SK-N-SH treated with all-trans-retinoic acid at 6 μM for 48 hours (cell line): Measurements from ENCODE around the gene XRCC4.

Source experiments
- ATAC-seq: fragments of 200-7000 bp; cut with Tn5 transposase; 3 replicates; pipeline ENCODE4 v1.9.1; 2020; ENCODE audit warnings: mild to moderate bottlenecking, moderate library complexity
- BACH2 ChIP-seq: fragments of 250-450 bp; sonication (Bioruptor Pico); IDR thresholded peaks from 2 replicates; pipeline ENCODE4 v1.9.0; 2021; ENCODE audit warnings: mild to moderate bottlenecking, borderline replicate concordance
- CSDC2 ChIP-seq: fragments of 250-450 bp; sonication (Bioruptor Pico); IDR thresholded peaks from 2 replicates; pipeline ENCODE4 v1.5.0; 2020; ENCODE audit warnings: mild to moderate bottlenecking, moderate library complexity
- ESRRG ChIP-seq: fragments of 250-450 bp; sonication (Bioruptor Pico); IDR thresholded peaks from 2 replicates; pipeline ENCODE4 v1.6.1; 2021; ENCODE audit warnings: mild to moderate bottlenecking
- GLIS3 ChIP-seq: fragments of 250-450 bp; sonication (Bioruptor Pico); IDR thresholded peaks from 2 replicates; pipeline ENCODE4 v1.5.0; 2020; ENCODE audit warnings: mild to moderate bottlenecking, moderate library complexity
- ISL1 ChIP-seq: fragments of 250-450 bp; sonication (Bioruptor Pico); IDR thresholded peaks from 2 replicates; pipeline ENCODE4 v2.1.2; 2022; ENCODE audit warnings: mild to moderate bottlenecking, moderate library complexity
- OSR1 ChIP-seq: fragments of 250-450 bp; sonication (Bioruptor Pico); IDR thresholded peaks from 2 replicates; pipeline ENCODE4 v1.8.0; 2022; ENCODE audit warnings: moderate library complexity, mild to moderate bottlenecking, inconsistent platforms
- PPARA ChIP-seq: fragments of 250-450 bp; sonication (Bioruptor Pico); IDR thresholded peaks from 2 replicates; pipeline ENCODE4 v1.5.0; 2020; ENCODE audit warnings: mild to moderate bottlenecking, borderline replicate concordance
- RARB ChIP-seq: fragments of 250-450 bp; sonication (Bioruptor Pico); IDR thresholded peaks from 2 replicates; pipeline ENCODE4 v1.8.0; 2021; ENCODE audit warnings: mild to moderate bottlenecking, moderate library complexity
- SNAI2 ChIP-seq: fragments of 250-450 bp; sonication (Bioruptor Pico); IDR thresholded peaks from 2 replicates; pipeline ENCODE4 v1.5.0; 2020; ENCODE audit warnings: mild to moderate bottlenecking, moderate library complexity
- TCF4 ChIP-seq: fragments of 250-450 bp; sonication (Bioruptor Pico); IDR thresholded peaks from 2 replicates; pipeline ENCODE4 v1.8.0; 2021; ENCODE audit warnings: mild to moderate bottlenecking, moderate library complexity, borderline replicate concordance
- TOX ChIP-seq: fragments of 250-450 bp; sonication (Bioruptor Pico); IDR thresholded peaks from 2 replicates; pipeline ENCODE4 v1.8.0; 2021; ENCODE audit warnings: mild to moderate bottlenecking, moderate library complexity, borderline replicate concordance
- ZFP3 ChIP-seq: fragments of 250-450 bp; sonication (Bioruptor Pico); IDR thresholded peaks from 2 replicates; pipeline ENCODE4 v1.5.0; 2020; ENCODE audit warnings: mild to moderate bottlenecking, moderate library complexity
- ZFP30 ChIP-seq: fragments of 450-650 bp; formaldehyde crosslinking; IDR thresholded peaks from 2 replicates; pipeline ENCODE4 v1.5.0; 2022; ENCODE audit warnings: mild to moderate bottlenecking, moderate library complexity
- ZNF565 ChIP-seq: fragments of 450-650 bp; formaldehyde crosslinking; conservative IDR thresholded peaks from 2 replicates; pipeline ENCODE4 v1.5.0; 2020; ENCODE audit warnings: low read depth, mild to moderate bottlenecking, moderate library complexity
- ZNF70 ChIP-seq: fragments of 450-650 bp; formaldehyde crosslinking; IDR thresholded peaks from 2 replicates; pipeline ENCODE4 v1.5.0; 2020; ENCODE audit warnings: mild to moderate bottlenecking, moderate library complexity
- ZNF8 ChIP-seq: fragments of 450-650 bp; formaldehyde crosslinking; IDR thresholded peaks from 2 replicates; pipeline ENCODE4 v1.5.0; 2020; ENCODE audit warnings: mild to moderate bottlenecking, moderate library complexity
- TF ChIP-seq, protein P1 (sequence below): fragments of 250-450 bp; sonication (Bioruptor Pico); IDR thresholded peaks from 2 replicates; pipeline ENCODE4 v1.8.0; 2020; ENCODE audit warnings: mild to moderate bottlenecking, moderate library complexity, borderline replicate concordance
- TF ChIP-seq, protein P2 (sequence below): fragments of 250-450 bp; sonication (Bioruptor Pico); IDR thresholded peaks from 2 replicates; pipeline ENCODE4 v1.5.0; 2020; ENCODE audit warnings: mild to moderate bottlenecking, moderate library complexity
- TF ChIP-seq, protein P3 (sequence below): fragments of 250-450 bp; sonication (Bioruptor Pico); IDR thresholded peaks from 2 replicates; pipeline ENCODE4 v1.5.1; 2021; ENCODE audit warnings: mild to moderate bottlenecking, moderate library complexity
- TF ChIP-seq, protein P4 (sequence below): fragments of 250-450 bp; sonication (Bioruptor Pico); IDR thresholded peaks from 2 replicates; pipeline ENCODE4 v1.8.0; 2021; ENCODE audit warnings: low read depth, mild to moderate bottlenecking, moderate library complexity, borderline replicate concordance
- TF ChIP-seq, protein P5 (sequence below): fragments of 250-450 bp; sonication (Bioruptor Pico); IDR thresholded peaks from 2 replicates; pipeline ENCODE4 v1.5.1; 2020; ENCODE audit warnings: low read depth, mild to moderate bottlenecking, moderate library complexity

Gene XRCC4

DNA sequence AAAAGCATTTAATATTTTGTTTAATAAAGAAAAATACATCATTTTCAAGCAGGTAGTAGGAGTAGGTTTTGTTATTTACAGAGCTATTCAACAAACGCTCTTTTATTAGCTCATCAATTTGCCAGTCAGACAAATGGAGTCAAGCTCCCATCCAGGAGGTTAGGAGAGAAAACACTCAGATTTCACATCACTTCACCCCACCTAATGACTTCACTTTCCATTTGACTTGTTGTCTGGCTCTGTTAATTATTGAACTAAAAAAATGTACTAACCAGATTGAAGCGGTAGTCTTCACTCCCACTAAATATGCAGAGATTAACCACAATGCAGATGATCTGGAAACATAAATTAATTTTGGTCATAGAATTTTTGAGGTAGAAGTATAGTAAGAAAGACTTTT lies 200.6 kb downstream of the XRCC4 start:
- ATAC-seq, result no peak
- TF ChIP-seq SNAI2 (no peak), RARB (CRISPR knock-in tag) (no peak), CSDC2 (CRISPR knock-in tag) (no peak), ESRRG (CRISPR knock-in tag) (no peak), TOX (no peak), ZNF70 (no peak), ZNF565 (no peak), OSR1 (CRISPR knock-in tag) (no peak), BACH2 (no peak), TCF4 (CRISPR knock-in tag) (no peak)
- TF ChIP-seq, protein P1, sequence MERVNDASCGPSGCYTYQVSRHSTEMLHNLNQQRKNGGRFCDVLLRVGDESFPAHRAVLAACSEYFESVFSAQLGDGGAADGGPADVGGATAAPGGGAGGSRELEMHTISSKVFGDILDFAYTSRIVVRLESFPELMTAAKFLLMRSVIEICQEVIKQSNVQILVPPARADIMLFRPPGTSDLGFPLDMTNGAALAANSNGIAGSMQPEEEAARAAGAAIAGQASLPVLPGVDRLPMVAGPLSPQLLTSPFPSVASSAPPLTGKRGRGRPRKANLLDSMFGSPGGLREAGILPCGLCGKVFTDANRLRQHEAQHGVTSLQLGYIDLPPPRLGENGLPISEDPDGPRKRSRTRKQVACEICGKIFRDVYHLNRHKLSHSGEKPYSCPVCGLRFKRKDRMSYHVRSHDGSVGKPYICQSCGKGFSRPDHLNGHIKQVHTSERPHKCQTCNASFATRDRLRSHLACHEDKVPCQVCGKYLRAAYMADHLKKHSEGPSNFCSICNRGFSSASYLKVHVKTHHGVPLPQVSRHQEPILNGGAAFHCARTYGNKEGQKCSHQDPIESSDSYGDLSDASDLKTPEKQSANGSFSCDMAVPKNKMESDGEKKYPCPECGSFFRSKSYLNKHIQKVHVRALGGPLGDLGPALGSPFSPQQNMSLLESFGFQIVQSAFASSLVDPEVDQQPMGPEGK, result no peak
- TF ChIP-seq, protein P2, sequence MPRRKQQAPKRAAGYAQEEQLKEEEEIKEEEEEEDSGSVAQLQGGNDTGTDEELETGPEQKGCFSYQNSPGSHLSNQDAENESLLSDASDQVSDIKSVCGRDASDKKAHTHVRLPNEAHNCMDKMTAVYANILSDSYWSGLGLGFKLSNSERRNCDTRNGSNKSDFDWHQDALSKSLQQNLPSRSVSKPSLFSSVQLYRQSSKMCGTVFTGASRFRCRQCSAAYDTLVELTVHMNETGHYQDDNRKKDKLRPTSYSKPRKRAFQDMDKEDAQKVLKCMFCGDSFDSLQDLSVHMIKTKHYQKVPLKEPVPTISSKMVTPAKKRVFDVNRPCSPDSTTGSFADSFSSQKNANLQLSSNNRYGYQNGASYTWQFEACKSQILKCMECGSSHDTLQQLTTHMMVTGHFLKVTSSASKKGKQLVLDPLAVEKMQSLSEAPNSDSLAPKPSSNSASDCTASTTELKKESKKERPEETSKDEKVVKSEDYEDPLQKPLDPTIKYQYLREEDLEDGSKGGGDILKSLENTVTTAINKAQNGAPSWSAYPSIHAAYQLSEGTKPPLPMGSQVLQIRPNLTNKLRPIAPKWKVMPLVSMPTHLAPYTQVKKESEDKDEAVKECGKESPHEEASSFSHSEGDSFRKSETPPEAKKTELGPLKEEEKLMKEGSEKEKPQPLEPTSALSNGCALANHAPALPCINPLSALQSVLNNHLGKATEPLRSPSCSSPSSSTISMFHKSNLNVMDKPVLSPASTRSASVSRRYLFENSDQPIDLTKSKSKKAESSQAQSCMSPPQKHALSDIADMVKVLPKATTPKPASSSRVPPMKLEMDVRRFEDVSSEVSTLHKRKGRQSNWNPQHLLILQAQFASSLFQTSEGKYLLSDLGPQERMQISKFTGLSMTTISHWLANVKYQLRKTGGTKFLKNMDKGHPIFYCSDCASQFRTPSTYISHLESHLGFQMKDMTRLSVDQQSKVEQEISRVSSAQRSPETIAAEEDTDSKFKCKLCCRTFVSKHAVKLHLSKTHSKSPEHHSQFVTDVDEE (CRISPR knock-in tag), result no peak
- TF ChIP-seq, protein P3, sequence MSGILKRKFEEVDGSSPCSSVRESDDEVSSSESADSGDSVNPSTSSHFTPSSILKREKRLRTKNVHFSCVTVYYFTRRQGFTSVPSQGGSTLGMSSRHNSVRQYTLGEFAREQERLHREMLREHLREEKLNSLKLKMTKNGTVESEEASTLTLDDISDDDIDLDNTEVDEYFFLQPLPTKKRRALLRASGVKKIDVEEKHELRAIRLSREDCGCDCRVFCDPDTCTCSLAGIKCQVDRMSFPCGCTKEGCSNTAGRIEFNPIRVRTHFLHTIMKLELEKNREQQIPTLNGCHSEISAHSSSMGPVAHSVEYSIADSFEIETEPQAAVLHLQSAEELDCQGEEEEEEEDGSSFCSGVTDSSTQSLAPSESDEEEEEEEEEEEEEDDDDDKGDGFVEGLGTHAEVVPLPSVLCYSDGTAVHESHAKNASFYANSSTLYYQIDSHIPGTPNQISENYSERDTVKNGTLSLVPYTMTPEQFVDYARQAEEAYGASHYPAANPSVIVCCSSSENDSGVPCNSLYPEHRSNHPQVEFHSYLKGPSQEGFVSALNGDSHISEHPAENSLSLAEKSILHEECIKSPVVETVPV (CRISPR knock-in tag), result no peak

DNA sequence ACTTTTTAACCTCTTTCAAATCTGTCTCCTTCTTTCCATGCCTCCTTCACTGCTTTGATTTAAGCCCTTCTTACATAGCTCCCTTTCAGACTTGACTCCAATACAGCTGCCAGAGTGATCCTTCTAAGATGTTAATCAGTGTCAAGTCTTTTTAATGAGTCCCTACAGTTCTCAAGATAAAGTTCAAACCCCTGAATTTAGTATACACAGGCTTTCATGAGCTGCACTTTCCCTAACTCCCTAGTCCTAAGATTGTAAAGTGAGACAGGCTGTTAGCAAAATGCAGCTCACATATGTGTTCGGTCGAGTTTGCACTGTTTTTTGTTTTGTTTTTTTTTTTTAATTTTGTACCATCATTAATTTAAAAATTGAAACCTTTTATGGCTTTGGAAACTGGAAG lies 203.8 kb downstream of the XRCC4 start:
- TF ChIP-seq TOX (no peak), ZFP3 (CRISPR knock-in tag) (no peak), PPARA (CRISPR knock-in tag) (no peak), ZNF70 (no peak), GLIS3 (CRISPR knock-in tag) (no peak), OSR1 (CRISPR knock-in tag) (no peak), ZNF8 (no peak), RARB (CRISPR knock-in tag) (no peak), ESRRG (CRISPR knock-in tag) (no peak), BACH2 (no peak), TCF4 (CRISPR knock-in tag) (no peak), ZFP30 (CRISPR knock-in tag) (no peak), SNAI2 (no peak), ISL1 (CRISPR knock-in tag) (no peak)
- TF ChIP-seq, protein P2 (CRISPR knock-in tag), result no peak
- TF ChIP-seq, protein P3 (CRISPR knock-in tag), result no peak
- TF ChIP-seq, protein P1, result no peak
- TF ChIP-seq, protein P4, sequence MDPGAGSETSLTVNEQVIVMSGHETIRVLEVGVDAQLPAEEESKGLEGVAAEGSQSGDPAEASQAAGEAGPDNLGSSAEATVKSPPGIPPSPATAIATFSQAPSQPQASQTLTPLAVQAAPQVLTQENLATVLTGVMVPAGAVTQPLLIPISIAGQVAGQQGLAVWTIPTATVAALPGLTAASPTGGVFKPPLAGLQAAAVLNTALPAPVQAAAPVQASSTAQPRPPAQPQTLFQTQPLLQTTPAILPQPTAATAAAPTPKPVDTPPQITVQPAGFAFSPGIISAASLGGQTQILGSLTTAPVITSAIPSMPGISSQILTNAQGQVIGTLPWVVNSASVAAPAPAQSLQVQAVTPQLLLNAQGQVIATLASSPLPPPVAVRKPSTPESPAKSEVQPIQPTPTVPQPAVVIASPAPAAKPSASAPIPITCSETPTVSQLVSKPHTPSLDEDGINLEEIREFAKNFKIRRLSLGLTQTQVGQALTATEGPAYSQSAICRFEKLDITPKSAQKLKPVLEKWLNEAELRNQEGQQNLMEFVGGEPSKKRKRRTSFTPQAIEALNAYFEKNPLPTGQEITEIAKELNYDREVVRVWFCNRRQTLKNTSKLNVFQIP (CRISPR knock-in tag), result no peak
- TF ChIP-seq, protein P5, sequence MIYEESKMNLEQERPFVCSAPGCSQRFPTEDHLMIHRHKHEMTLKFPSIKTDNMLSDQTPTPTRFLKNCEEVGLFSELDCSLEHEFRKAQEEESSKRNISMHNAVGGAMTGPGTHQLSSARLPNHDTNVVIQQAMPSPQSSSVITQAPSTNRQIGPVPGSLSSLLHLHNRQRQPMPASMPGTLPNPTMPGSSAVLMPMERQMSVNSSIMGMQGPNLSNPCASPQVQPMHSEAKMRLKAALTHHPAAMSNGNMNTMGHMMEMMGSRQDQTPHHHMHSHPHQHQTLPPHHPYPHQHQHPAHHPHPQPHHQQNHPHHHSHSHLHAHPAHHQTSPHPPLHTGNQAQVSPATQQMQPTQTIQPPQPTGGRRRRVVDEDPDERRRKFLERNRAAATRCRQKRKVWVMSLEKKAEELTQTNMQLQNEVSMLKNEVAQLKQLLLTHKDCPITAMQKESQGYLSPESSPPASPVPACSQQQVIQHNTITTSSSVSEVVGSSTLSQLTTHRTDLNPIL (CRISPR knock-in tag), result no peak
- ATAC-seq, result peak; percentile 60
